OCI-LY3 (cell line): ENCODE data around the gene NOP9.
A peak's percentile ranks its signal among the peaks of the same experiment; 100 is the strongest.

ENCODE experiments used
- H2AFZ ChIP-seq: fragments of 200-600, 300-600 bp; shearing (Covaris generic); 2 replicates; pipeline ENCODE4 v1.6.0; 2014; ENCODE audit warnings: antibody characterized with exemption, low read depth, low read length
- H3K27ac ChIP-seq: fragments of 200-600, 300-600 bp; sonication (generic); 2 replicates; pipeline ENCODE4 v1.5.1; 2014; ENCODE audit warnings: mild to moderate bottlenecking, low read length, moderate library complexity, mixed read lengths
- H3K27me3 ChIP-seq: fragments of 200-600, 300-600 bp; sonication (generic); 2 replicates; pipeline ENCODE4 v1.6.1; 2014; ENCODE audit warnings: low read depth, low read length, mixed read lengths
- H3K36me3 ChIP-seq: fragments of 200-600, 300-600 bp; sonication (generic); replicated peaks from 2 replicates; pipeline ENCODE3; 2014; ENCODE audit warnings: low read depth, low read length, mixed read lengths
- H3K4me1 ChIP-seq: fragments of 300-600, 200-600 bp; sonication (generic); 2 replicates; pipeline ENCODE4 v1.6.1; 2014; ENCODE audit warnings: low read length, mixed read lengths
- H3K4me2 ChIP-seq: fragments of 200-600, 300-600 bp; sonication (generic); 2 replicates; pipeline ENCODE4 v1.6.1; 2014; ENCODE audit warnings: low read length, mixed read lengths
- H3K4me3 ChIP-seq: fragments of 300-600, 200-600 bp; sonication (generic); 2 replicates; pipeline ENCODE4 v1.5.1; 2014; ENCODE audit warnings: antibody characterized with exemption, mild to moderate bottlenecking, low read length, moderate library complexity
- H3K79me2 ChIP-seq: fragments of 300-600, 200-600 bp; shearing (Covaris generic); 2 replicates; pipeline ENCODE4 v1.6.1; 2014; ENCODE audit warnings: mild to moderate bottlenecking, low read length, mixed read lengths
- H3K9ac ChIP-seq: fragments of 300-600, 200-600 bp; shearing (Covaris generic); 2 replicates; pipeline ENCODE4 v1.6.0; 2014; ENCODE audit warnings: mild to moderate bottlenecking, low read length, moderate library complexity
- H3K9me3 ChIP-seq: fragments of 200-600, 300-600 bp; shearing (Covaris generic); 2 replicates; pipeline ENCODE4 v1.6.1; 2014; ENCODE audit warnings: low read length, mixed read lengths; ENCODE audit not compliant: insufficient read depth
- H4K20me1 ChIP-seq: fragments of 200-600, 300-600 bp; sonication (generic); 2 replicates; pipeline ENCODE4 v1.6.1; 2016; ENCODE audit warnings: low read length, mixed read lengths; ENCODE audit not compliant: insufficient read depth
- EZH2phosphoT487 ChIP-seq: fragments of 200-600 bp; shearing (Covaris generic); IDR thresholded peaks from 2 replicates; pipeline ENCODE4 v1.6.1; 2018; ENCODE audit warnings: antibody characterized with exemption, mixed run types, low read depth
- TF ChIP-seq, protein P1 (sequence below): fragments of 200-600, 300-600 bp; sonication (generic); IDR thresholded peaks from 2 replicates; pipeline ENCODE4 v1.5.1; 2014; ENCODE audit warnings: antibody characterized with exemption, low read length, low read depth

NOP9 gene

GRCh38 chr14:24292118-24292807 is 7.4 kb upstream of the NOP9 start:
- TF ChIP-seq EZH2phosphoT487, result no peak
- TF ChIP-seq, protein P1, sequence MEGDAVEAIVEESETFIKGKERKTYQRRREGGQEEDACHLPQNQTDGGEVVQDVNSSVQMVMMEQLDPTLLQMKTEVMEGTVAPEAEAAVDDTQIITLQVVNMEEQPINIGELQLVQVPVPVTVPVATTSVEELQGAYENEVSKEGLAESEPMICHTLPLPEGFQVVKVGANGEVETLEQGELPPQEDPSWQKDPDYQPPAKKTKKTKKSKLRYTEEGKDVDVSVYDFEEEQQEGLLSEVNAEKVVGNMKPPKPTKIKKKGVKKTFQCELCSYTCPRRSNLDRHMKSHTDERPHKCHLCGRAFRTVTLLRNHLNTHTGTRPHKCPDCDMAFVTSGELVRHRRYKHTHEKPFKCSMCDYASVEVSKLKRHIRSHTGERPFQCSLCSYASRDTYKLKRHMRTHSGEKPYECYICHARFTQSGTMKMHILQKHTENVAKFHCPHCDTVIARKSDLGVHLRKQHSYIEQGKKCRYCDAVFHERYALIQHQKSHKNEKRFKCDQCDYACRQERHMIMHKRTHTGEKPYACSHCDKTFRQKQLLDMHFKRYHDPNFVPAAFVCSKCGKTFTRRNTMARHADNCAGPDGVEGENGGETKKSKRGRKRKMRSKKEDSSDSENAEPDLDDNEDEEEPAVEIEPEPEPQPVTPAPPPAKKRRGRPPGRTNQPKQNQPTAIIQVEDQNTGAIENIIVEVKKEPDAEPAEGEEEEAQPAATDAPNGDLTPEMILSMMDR, result no peak
- Histone ChIP-seq H3K9me3 (no peaks in the 10 kb centered on the region), H2AFZ (no peak overlapping the region), H3K27me3 (peaks cover 11% of the 10 kb centered on the region), H3K4me1 (peaks cover 39% of the 10 kb centered on the region), H3K9ac (no peak overlapping the region), H3K36me3 (peaks cover 21% of the 10 kb centered on the region), H4K20me1 (peaks cover 24% of the 10 kb centered on the region), H3K4me3 (no peak overlapping the region), H3K27ac (no peak overlapping the region), H3K79me2 (no peaks in the 10 kb centered on the region), H3K4me2 (no peak overlapping the region)

DNA sequence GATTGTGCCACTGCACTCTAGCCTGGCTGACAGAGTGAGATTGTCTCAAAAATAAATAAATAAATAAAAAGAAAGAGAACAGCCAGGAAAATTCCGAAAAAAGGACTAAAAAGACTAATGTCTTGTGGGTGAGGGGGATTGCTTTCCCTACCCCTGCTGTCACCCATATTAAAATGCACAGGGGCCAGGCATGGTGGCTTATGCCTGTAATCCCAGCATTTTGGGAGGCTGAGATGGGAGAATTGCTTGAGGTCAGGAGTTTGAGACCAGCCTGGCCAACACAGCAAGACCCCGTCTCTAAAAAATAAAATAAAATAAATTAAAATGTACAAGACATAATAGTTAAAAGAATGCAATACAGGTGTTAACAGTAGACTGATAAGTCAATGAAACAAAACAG is 6.1 kb upstream of the NOP9 start:
- Histone ChIP-seq H3K4me3 (no peak overlapping the region), H3K9ac (no peak overlapping the region), H2AFZ (no peak overlapping the region), H3K4me1 (peaks cover 42% of the 10 kb centered on the region), H3K9me3 (no peaks in the 10 kb centered on the region), H3K27me3 (peaks cover 7% of the 10 kb centered on the region; the same call in 1 of the 2 replicates), H3K79me2 (no peaks in the 10 kb centered on the region), H4K20me1 (peaks cover 24% of the 10 kb centered on the region), H3K27ac (no peak overlapping the region), H3K36me3 (peaks cover 21% of the 10 kb centered on the region), H3K4me2 (no peak overlapping the region)
- TF ChIP-seq, protein P1, result no peak
- no peak for TF ChIP-seq EZH2phosphoT487

DNA sequence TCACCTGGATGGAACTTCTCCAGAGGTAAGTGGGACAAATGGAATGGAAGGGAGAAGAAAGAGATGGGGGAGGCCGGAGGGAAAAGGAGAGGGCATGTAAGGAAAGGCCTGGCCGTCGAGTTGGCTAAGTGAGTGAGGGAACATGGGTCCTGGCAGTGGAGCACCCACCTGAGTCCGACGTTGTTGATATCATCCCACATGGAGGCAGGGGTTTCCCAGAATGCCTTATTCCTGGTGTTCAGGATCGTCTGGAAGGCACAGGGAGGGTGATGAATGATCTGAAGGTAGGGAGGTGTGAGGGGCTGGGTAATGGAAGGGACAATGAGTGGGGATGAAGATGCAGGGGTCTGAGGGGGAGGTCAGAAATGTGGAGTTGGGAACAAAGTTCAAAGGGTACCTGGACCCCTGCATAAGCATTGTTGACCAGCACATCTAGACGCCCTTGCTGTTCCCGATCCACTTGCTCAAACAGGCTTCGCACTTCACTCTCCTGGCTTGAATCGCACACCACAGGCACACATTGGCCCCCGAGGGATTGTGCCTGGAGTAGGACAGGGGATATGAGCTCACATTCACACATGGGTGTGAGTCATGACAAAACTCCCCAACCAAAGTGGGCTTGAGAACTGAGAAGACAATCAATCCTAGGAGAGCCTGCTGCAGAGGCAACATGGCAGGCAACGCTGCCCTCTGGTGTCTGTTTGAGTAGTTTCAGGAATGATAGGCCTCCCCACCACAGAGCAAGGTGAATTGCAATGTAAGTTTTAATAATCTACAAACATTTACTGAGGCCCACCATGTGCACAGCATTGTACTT is 3.1 kb upstream of the NOP9 start:
- no peak overlapping the region for H3K9ac ChIP-seq
- H3K9me3 ChIP-seq, result no peaks in the 10 kb centered on the region
- no peak overlapping the region for H3K27ac ChIP-seq
- H3K4me3 ChIP-seq, result no peak overlapping the region
- H3K36me3 ChIP-seq, result peaks cover 13% of the 10 kb centered on the region
- TF ChIP-seq, protein P1, result peak; percentile 90
- no peak for TF ChIP-seq EZH2phosphoT487
- peaks cover 33% of the 10 kb centered on the region for H3K4me1 ChIP-seq
- H3K79me2 ChIP-seq, result peaks cover 19% of the 10 kb centered on the region
- no peak overlapping the region for H2AFZ ChIP-seq
- peak overlapping the region; percentile 44 for H3K4me2 ChIP-seq
- no peaks in the 10 kb centered on the region for H3K27me3 ChIP-seq
- H4K20me1 ChIP-seq, result peaks cover 4% of the 10 kb centered on the region; the same call in 1 of the 2 replicates

- Histone ChIP-seq H3K4me3 (no peak overlapping the region), H2AFZ (no peak overlapping the region), H3K27me3 (no peaks in the 10 kb centered on the region), H3K27ac (no peak overlapping the region), H3K79me2 (peaks cover 20% of the 10 kb centered on the region), H3K9ac (no peak overlapping the region), H3K4me2 (no peak overlapping the region), H3K4me1 (peaks cover 27% of the 10 kb centered on the region), H3K36me3 (peaks cover 21% of the 10 kb centered on the region), H3K9me3 (no peaks in the 10 kb centered on the region), H4K20me1 (no peaks in the 10 kb centered on the region)
- TF ChIP-seq EZH2phosphoT487, result no peak
- TF ChIP-seq, protein P1, result peak; percentile 40
Observed at GRCh38 chr14:24297190-24297964, 2.3 kb upstream of the NOP9 start.
